Measurements from ENCODE around the gene ANKS1B. TPM values are rescaled to one million over a fixed set of nuclear protein-coding genes. Genes with fewer than 3 reads are reported as not detected.

The ANKS1B gene
- total RNA-seq, 2 donors from 2014 or later, result 45.5 to 65.9 TPM

GRCh38 chr12:98788396-98788795 is 1196.3 kb downstream of the ANKS1B start:
- no peaks in the 10 kb centered on the region for H3K36me3 ChIP-seq
- ATAC-seq (ENCODE audit: insufficient number of reproducible peaks, low FRiP score, low read depth) (no peak), DNase-seq (ENCODE audit: low spot score) (no peak)
- H3K4me1 ChIP-seq (ENCODE audit: control insufficient read depth in 1 of 2, low read depth in 2 of 2), result no peaks in the 10 kb centered on the region
- H3K9me3 ChIP-seq, result no peaks in the 10 kb centered on the region
- no peak overlapping the region for H3K27ac ChIP-seq
- no peaks in the 10 kb centered on the region for H3K27me3 ChIP-seq (replicated peaks; ENCODE audit: insufficient read depth)
- TF ChIP-seq CTCF (IDR thresholded peaks at IDR 0.05), result no peak
- no peak overlapping the region for H3K4me3 ChIP-seq

DNA sequence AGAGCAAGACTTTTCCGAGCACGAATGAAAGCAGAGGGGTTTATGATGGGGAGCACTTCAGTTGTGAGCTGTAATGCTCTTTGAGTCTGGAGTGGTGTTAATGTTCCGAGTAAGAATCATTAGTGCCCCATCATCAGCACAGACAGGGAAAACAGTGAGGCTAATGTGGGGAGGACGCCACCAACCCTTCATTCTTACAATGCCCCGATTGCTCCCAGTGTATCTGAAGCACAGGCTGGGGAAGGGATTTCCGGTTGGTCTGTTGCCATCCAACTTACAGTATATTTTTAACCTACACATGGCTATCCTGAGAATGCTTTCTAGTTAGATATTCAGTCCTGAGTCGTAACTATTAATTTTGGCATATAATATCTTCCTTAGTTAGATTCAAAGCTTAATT is 1198.1 kb downstream of the ANKS1B start:
- no peak for DNase-seq (ENCODE audit: low spot score)
- Histone ChIP-seq H3K27ac (no peak overlapping the region), H3K36me3 (no peaks in the 10 kb centered on the region), H3K27me3 (replicated peaks; ENCODE audit: insufficient read depth) (no peaks in the 10 kb centered on the region), H3K9me3 (no peaks in the 10 kb centered on the region), H3K4me3 (no peak overlapping the region), H3K4me1 (ENCODE audit: control insufficient read depth in 1 of 2, low read depth in 2 of 2) (no peaks in the 10 kb centered on the region)
- ATAC-seq (ENCODE audit: insufficient number of reproducible peaks, low FRiP score, low read depth), result no peak
- no peak for TF ChIP-seq CTCF (IDR thresholded peaks at IDR 0.05)

DNA sequence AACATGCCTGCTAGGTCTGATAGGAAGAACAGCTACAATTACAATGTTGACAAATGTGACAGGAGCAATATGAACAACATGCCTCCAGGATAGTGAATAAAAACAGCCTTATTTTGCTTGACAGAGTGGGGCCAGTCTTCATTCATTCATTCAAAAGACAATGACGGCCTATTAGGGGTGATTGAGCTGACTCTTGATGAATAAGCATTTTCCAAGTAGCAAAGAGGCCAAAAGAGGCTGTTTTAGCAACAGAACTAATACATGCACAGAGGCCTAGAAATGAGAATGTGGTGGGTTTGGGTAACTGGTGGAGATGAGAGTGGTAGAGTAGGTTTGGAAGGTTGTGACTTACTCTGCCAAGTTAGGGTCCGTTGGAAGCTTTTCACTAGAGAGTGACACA is 1201.3 kb downstream of the ANKS1B start:
- H3K27ac ChIP-seq, result no peak overlapping the region
- no peak for ATAC-seq (ENCODE audit: insufficient number of reproducible peaks, low FRiP score, low read depth)
- no peaks in the 10 kb centered on the region for H3K4me1 ChIP-seq (ENCODE audit: control insufficient read depth in 1 of 2, low read depth in 2 of 2)
- no peak overlapping the region for H3K4me3 ChIP-seq
- no peak for DNase-seq (ENCODE audit: low spot score)
- TF ChIP-seq CTCF (IDR thresholded peaks at IDR 0.05), result no peak
- H3K9me3 ChIP-seq, result no peaks in the 10 kb centered on the region
- no peaks in the 10 kb centered on the region for H3K36me3 ChIP-seq
- H3K27me3 ChIP-seq (replicated peaks; ENCODE audit: insufficient read depth), result no peaks in the 10 kb centered on the region

DNA sequence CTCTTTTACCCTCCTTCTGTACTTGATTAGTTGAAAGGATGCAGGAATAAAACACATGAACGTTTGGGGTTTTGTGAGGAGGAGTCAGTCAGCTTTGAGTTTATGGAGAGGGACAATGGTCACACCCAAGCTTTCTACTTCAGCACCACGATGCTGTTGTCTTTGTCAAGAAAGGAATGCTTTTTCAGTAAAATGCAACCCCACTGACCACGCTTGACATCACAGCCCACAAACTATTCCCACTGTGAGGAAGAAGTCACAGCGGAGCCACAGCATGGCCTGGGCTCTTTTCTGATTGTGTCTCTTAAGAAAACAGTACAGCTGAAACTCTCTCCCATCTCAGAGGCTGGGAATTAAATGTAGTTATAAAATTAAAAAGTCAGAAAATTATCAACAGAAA is 1204.5 kb downstream of the ANKS1B start:
- Histone ChIP-seq H3K36me3 (no peaks in the 10 kb centered on the region), H3K27ac (no peak overlapping the region), H3K9me3 (no peaks in the 10 kb centered on the region), H3K27me3 (replicated peaks; ENCODE audit: insufficient read depth) (no peaks in the 10 kb centered on the region), H3K4me3 (no peak overlapping the region), H3K4me1 (ENCODE audit: control insufficient read depth in 1 of 2, low read depth in 2 of 2) (no peaks in the 10 kb centered on the region)
- DNase-seq (ENCODE audit: low spot score), result no peak
- TF ChIP-seq CTCF (IDR thresholded peaks at IDR 0.05), result no peak
- no peak for ATAC-seq (ENCODE audit: insufficient number of reproducible peaks, low FRiP score, low read depth)

DNA sequence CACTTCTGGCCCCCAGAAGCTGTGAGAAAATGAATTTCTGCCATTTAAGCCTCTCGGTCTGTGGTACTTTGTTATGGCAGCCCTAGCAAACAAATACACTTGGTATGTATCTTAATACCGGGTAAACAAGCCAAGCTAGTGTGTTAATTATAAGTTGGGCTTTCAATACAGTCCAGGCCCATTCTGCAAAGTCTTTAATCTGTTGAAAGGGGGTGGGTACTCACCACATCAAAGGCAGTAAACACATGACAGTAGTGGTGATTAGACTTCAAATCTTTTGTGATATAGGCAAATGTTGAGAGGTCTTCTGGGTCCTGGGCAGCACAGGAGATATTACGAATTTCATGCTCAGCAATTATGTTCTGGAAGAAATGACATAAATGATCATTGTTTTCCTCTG is 1211.9 kb downstream of the ANKS1B start:
- Histone ChIP-seq H3K4me1 (ENCODE audit: control insufficient read depth in 1 of 2, low read depth in 2 of 2) (no peaks in the 10 kb centered on the region), H3K27ac (no peak overlapping the region), H3K4me3 (no peak overlapping the region), H3K27me3 (replicated peaks; ENCODE audit: insufficient read depth) (no peaks in the 10 kb centered on the region), H3K9me3 (no peaks in the 10 kb centered on the region), H3K36me3 (no peaks in the 10 kb centered on the region)
- no peak for TF ChIP-seq CTCF (IDR thresholded peaks at IDR 0.05)
- ATAC-seq (ENCODE audit: insufficient number of reproducible peaks, low FRiP score, low read depth) (no peak), DNase-seq (ENCODE audit: low spot score) (no peak)
